K562 (cell line): Measurements from ENCODE around the gene TPX2. TPM values are rescaled to one million over a fixed set of nuclear protein-coding genes. Genes with fewer than 3 reads are reported as not detected.
A peak's percentile ranks its signal among the peaks of the same experiment; 100 is the strongest.

Experiments used
- BRF1 ChIP-seq: IDR thresholded peaks from 3 replicates; pipeline ENCODE4 v1.6.1; 2011; ENCODE audit warnings: borderline replicate concordance, mild to moderate bottlenecking; ENCODE audit not compliant: insufficient read length; ENCODE audit errors: extremely low read depth
- CBX5 ChIP-seq: IDR thresholded peaks from 2 replicates; pipeline ENCODE4 v1.6.1; 2014; ENCODE audit warnings: low read depth, borderline replicate concordance
- ETV6 ChIP-seq, 3 experiments: fragments of 150-350 bp in 1 of 3; sonication (generic) in 1 of 3; formaldehyde crosslinking in 1 of 3; IDR thresholded peaks; 2 replicates each; pipeline versions ENCODE4 v1.6.1 to v1.8.0; 2014 to 2022; ENCODE audit warnings: borderline replicate concordance in 2 of 3, low read depth in 2 of 3, antibody characterized with exemption in 1 of 3, low read length in 1 of 3, mild to moderate bottlenecking in 1 of 3, missing genetic modification reagents in 1 of 3
- IFI16 ChIP-seq: fragments of 250-450 bp; sonication (Bioruptor Pico); IDR thresholded peaks from 2 replicates; pipeline ENCODE4 v2.1.2; 2022; ENCODE audit warnings: mild to moderate bottlenecking, inconsistent platforms
- ILK ChIP-seq: fragments of 450-650 bp; IDR thresholded peaks from 2 replicates; pipeline ENCODE4 v1.6.1; 2016; ENCODE audit warnings: missing genetic modification characterization, low read depth, mild to moderate bottlenecking, missing compliant biosample characterization, moderate library complexity, borderline replicate concordance
- MAZ ChIP-seq, 2 experiments: fragments of 450-650 bp in 1 of 2; sonication (generic) in 1 of 2; formaldehyde crosslinking; IDR thresholded peaks in 1 of 2; conservative IDR thresholded peaks in 1 of 2; 2 replicates each; pipeline versions ENCODE4 v1.4.0 to v1.5.0; 2020; ENCODE audit warnings: mild to moderate bottlenecking in 1 of 2, missing genetic modification reagents in 1 of 2
- MCM5 ChIP-seq: fragments of 450-650 bp; IDR thresholded peaks from 2 replicates; pipeline ENCODE4 v1.6.1; 2016; ENCODE audit warnings: low read depth
- RBM22 ChIP-seq: fragments of 200-400 bp; formaldehyde crosslinking; IDR thresholded peaks from 2 replicates; pipeline ENCODE4 v1.6.1; 2018; ENCODE audit warnings: low read length, low read depth; ENCODE audit not compliant: poor library complexity, severe bottlenecking
- RBM25 ChIP-seq: fragments of 200-400 bp; formaldehyde crosslinking; IDR thresholded peaks from 2 replicates; pipeline ENCODE4 v1.6.1; 2018; ENCODE audit warnings: low read length, low read depth, moderate library complexity; ENCODE audit not compliant: severe bottlenecking
- SETDB1 ChIP-seq: IDR thresholded peaks from one replicate; pipeline ENCODE4 v1.6.1; 2012; ENCODE audit warnings: low read length, control low read depth, inconsistent platforms
- SLC30A9 ChIP-seq: fragments of 250-450 bp; sonication (Bioruptor Pico); IDR thresholded peaks from 2 replicates; pipeline ENCODE4 v1.8.0; 2022; ENCODE audit warnings: mild to moderate bottlenecking, moderate library complexity
- SMAD1 ChIP-seq: fragments of 150-350 bp; IDR thresholded peaks from 2 replicates; pipeline ENCODE4 v1.6.1; 2014; ENCODE audit warnings: low read length, low read depth; ENCODE audit not compliant: partially characterized antibody
- STAT5B ChIP-seq: fragments of 250-450 bp; sonication (Bioruptor Pico); IDR thresholded peaks from 2 replicates; pipeline ENCODE4 v1.8.0; 2021; ENCODE audit warnings: mild to moderate bottlenecking, inconsistent platforms
- ZBTB49 ChIP-seq: sonication (generic); formaldehyde crosslinking; IDR thresholded peaks from 2 replicates; pipeline ENCODE4 v1.8.0; 2022; ENCODE audit warnings: missing genetic modification reagents, mild to moderate bottlenecking, borderline replicate concordance
- ZHX1 ChIP-seq: fragments of 150-350 bp; conservative IDR thresholded peaks from 2 replicates; pipeline ENCODE4 v1.6.1; 2014; ENCODE audit warnings: low read length
- ZNF12 ChIP-seq: sonication (generic); formaldehyde crosslinking; IDR thresholded peaks from 2 replicates; pipeline ENCODE4 v1.4.0; 2020; ENCODE audit warnings: mild to moderate bottlenecking, missing genetic modification reagents
- ZNF586 ChIP-seq: fragments of 450-650 bp; formaldehyde crosslinking; conservative IDR thresholded peaks from 2 replicates; pipeline ENCODE4 v1.4.0; 2020; ENCODE audit warnings: mild to moderate bottlenecking, moderate library complexity
- ZNF76 ChIP-seq: fragments of 250-450 bp; sonication (Bioruptor Pico); IDR thresholded peaks from 2 replicates; pipeline ENCODE4 v1.4.0; 2020; ENCODE audit warnings: mild to moderate bottlenecking, moderate library complexity, borderline replicate concordance
- polyA plus RNA-seq, 8 experiments: library from polyadenylated mRNA; depleted of rRNA in 4 of 8; stranded (reverse) in 5 of 8; unstranded in 3 of 8; fragments of >200 nt; fragmentation: Nextera tagmentation in 2 of 8; fragmentation: Illumina TruSeq in 1 of 8; extraction: Ambion mirVana in 2 of 8; extraction: Trizol in 1 of 8; gene quantifications; 2 replicates each; pipeline versions ENCODE4 v1.2.1 to v1.2.3, GENCODE V29; 2011 to 2014; ENCODE audit warnings: inconsistent platforms in 1 of 8, missing spikeins in 1 of 8
- total RNA-seq, 7 experiments: library from RNA; depleted of rRNA in 6 of 7; stranded (reverse); fragments of >200 nt in 6 of 7; fragmentation: Illumina TruSeq in 2 of 7; extraction: Trizol in 2 of 7; gene quantifications; 2 replicates each; pipeline versions ENCODE4 v1.2.1 to v1.2.3, GENCODE V29; 2011 to 2021; ENCODE audit warnings: low replicate concordance in 1 of 7
- TF ChIP-seq, protein P1 (sequence below): fragments of 250-450 bp; sonication (Bioruptor Pico); IDR thresholded peaks from 2 replicates; pipeline ENCODE4 v1.5.0; 2020; ENCODE audit warnings: mild to moderate bottlenecking, borderline replicate concordance

Gene TPX2
- total and polyA plus RNA-seq, 9 of the 15 experiments (the other 6 are each of a cell fraction or from before 2014, with no cell fraction given) = 48.0 to 241 (median 133) TPM

DNA sequence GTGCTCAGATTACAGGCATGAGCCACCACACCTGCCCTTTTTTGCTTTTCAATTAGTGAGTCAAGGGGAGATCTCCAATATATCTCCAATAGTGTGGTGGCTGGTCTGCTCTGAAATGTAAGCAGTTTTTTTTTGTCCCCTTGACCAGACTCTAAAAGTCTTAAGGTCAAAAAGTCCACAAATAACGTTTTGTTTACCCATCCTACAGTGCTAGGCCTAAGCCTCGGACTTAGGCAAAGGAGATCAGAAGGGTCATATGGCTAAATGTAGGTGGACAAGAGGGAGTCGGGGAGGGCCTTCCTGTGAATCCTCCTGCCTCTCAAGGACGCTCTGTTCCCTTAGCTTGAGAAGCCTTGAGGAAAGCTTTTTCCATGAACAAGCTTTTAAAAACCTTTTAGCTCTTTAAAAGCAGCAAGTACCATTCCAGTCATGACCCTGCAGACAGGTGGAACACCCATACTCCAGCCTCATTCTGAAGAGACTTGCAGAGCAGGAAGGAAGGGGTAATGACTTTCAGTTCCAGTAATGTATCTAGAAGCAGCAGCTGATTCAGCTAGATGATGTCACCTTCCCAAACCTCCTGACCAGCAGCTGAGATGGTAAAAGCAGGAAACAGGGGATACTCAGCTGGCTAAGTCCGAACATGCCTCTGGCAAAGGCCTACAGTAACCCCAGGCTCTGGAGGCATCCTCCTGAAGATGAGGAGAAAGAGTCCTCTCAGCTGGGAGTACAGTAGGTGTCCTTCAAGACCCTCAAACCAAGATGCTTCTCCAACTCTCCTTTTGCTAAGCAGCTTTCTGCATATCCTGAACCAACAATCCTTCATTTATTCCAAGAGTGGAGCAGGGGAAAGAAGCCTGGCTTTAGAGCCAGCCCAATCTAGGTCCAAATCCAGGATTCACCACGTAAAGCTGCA, 40.0 kb upstream of the TPX2 start (continued):
- TF ChIP-seq, protein P1, sequence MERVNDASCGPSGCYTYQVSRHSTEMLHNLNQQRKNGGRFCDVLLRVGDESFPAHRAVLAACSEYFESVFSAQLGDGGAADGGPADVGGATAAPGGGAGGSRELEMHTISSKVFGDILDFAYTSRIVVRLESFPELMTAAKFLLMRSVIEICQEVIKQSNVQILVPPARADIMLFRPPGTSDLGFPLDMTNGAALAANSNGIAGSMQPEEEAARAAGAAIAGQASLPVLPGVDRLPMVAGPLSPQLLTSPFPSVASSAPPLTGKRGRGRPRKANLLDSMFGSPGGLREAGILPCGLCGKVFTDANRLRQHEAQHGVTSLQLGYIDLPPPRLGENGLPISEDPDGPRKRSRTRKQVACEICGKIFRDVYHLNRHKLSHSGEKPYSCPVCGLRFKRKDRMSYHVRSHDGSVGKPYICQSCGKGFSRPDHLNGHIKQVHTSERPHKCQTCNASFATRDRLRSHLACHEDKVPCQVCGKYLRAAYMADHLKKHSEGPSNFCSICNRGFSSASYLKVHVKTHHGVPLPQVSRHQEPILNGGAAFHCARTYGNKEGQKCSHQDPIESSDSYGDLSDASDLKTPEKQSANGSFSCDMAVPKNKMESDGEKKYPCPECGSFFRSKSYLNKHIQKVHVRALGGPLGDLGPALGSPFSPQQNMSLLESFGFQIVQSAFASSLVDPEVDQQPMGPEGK (CRISPR knock-in tag) = no peak
- TF ChIP-seq SLC30A9 (CRISPR knock-in tag) (no peak), ZNF12 (CRISPR knock-in tag) (no peak), STAT5B (CRISPR knock-in tag) (no peak), MCM5 (no peak), ILK (no peak), SMAD1 (no peak), RBM25 (no peak), CBX5 (no peak), ZHX1 (no peak), RBM22 (no peak), SETDB1 (no peak), BRF1 (no peak), MAZ (CRISPR knock-in tag; conservative IDR thresholded peaks at IDR 0.05 in 1 of 2, IDR thresholded peaks at IDR 0.05 in 1 of 2) (peak in 1 of 2 experiments; percentile 25; a peak in 1 of 4 replicates), ZNF586 (CRISPR knock-in tag) (no peak), ZBTB49 (CRISPR knock-in tag) (no peak), ETV6 (IDR thresholded peaks at IDR 0.05; ENCODE audit: borderline replicate concordance in 1 of 2, low read depth in 2 of 2, low read length in 1 of 2) (no peak), ETV6 (CRISPR knock-in tag; IDR thresholded peaks at IDR 0.05; ENCODE audit: borderline replicate concordance) (no peak), IFI16 (CRISPR knock-in tag) (no peak), ZNF76 (CRISPR knock-in tag) (no peak)
